CD4-positive, alpha-beta T cell treated with Interferon alpha-2 for 1 hour (primary cell): ENCODE measurements around the gene PNMA6E.

Experiments
- DNase-seq, 2 donors: peaks; one replicate each; pipeline ENCODE4 v3.0.0-alpha.2; 2020 to 2022

PNMA6E gene

GRCh38 chrX:153382563-153383482 lies 18.3 kb downstream of the PNMA6E start:
- DNase-seq, result no peak

GRCh38 chrX:153381684-153382532 lies 19.2 kb downstream of the PNMA6E start:
- peak in 1 of 2 donors; percentile 23 for DNase-seq

GRCh38 chrX:153380691-153381090 lies 20.5 kb downstream of the PNMA6E start:
- DNase-seq, result no peak

- no peak for DNase-seq
These were observed 21.1 kb downstream of the PNMA6E start for GRCh38 chrX:153379971-153380581.

GRCh38 chrX:153379508-153379907 lies 21.6 kb downstream of the PNMA6E start:
- DNase-seq, result no peak

- no peak for DNase-seq
These were observed 22.5 kb downstream of the PNMA6E start for GRCh38 chrX:153378607-153379006.

GRCh38 chrX:153377727-153378126 lies 23.4 kb downstream of the PNMA6E start:
- no peak for DNase-seq

GRCh38 chrX:153375571-153375970 lies 25.6 kb downstream of the PNMA6E start:
- no peak for DNase-seq

- DNase-seq, result no peak
These were observed 26.7 kb downstream of the PNMA6E start for GRCh38 chrX:153374426-153374825.

- no peak for DNase-seq
These were observed 28.2 kb downstream of the PNMA6E start for GRCh38 chrX:153372949-153373348.

GRCh38 chrX:153371256-153371655 lies 29.9 kb downstream of the PNMA6E start:
- DNase-seq, result no peak

- no peak for DNase-seq
These were observed 30.7 kb downstream of the PNMA6E start for GRCh38 chrX:153370293-153371055.

GRCh38 chrX:153366878-153367538 lies 34.1 kb downstream of the PNMA6E start:
- no peak for DNase-seq

GRCh38 chrX:153366119-153366518 lies 35.0 kb downstream of the PNMA6E start:
- no peak for DNase-seq

GRCh38 chrX:153365670-153366069 lies 35.5 kb downstream of the PNMA6E start:
- DNase-seq, result no peak

- DNase-seq, result no peak
These were observed 39.3 kb downstream of the PNMA6E start for GRCh38 chrX:153361781-153362397.

- no peak for DNase-seq
These were observed 43.3 kb downstream of the PNMA6E start for GRCh38 chrX:153357877-153358276.

GRCh38 chrX:153353416-153353815 lies 47.7 kb downstream of the PNMA6E start:
- DNase-seq, result no peak

GRCh38 chrX:153352858-153353257 lies 48.3 kb downstream of the PNMA6E start:
- DNase-seq, result no peak

GRCh38 chrX:153351981-153352380 lies 49.2 kb downstream of the PNMA6E start:
- DNase-seq, result no peak

GRCh38 chrX:153349952-153350351 lies 51.2 kb downstream of the PNMA6E start:
- DNase-seq, result no peak

- no peak for DNase-seq
These were observed 52.7 kb downstream of the PNMA6E start for GRCh38 chrX:153348421-153348820.
